ENCODE measurements around the gene SLPI.

Gene SLPI

DNA sequence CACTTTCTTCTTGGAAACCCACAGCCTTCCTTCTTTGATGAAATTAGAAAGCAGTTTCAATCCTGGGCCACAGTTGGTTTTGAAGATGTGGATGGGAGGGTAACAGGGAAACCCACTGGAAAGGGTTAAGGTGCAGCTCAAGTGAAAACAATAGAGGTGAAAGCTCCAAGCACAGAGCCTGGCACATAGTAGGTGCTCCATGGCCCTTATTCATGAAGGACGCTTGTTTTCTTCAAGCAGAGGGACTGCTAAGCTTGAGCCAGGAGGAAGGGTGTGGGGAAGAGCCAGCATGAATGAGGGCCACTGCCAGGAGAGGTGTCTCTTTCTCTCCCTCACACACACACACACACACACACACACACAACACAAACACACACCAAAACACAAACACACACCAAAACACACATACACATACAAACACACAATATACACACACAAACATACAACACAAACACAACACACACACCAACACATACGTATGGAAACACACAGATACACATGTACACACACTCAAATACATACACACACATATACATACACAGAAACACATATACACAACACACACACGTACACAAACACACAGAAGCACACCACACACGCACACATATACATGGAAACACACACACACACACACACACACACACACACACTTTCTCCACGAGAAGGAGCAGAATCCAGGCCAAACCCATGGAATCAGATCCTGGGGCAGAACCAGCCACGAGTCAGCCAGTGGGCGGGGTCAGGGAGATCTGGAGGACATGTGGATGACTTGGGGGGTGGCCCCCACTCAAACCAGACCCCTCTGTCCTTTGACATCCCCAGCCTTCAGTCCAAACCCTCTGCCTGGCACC, 28.6 kb upstream of the SLPI start:
- DNase-seq (ENCODE audit: low read depth, low spot score) = no peak

GRCh38 chr20:45279992-45280391, 25.6 kb upstream of the SLPI start:
- DNase-seq (ENCODE audit: low read depth, low spot score) = no peak
- no peak overlapping the region for H3K4me3 ChIP-seq (ENCODE audit: low read length)

More for the DNA sequence above, 28.6 kb upstream of the SLPI start:
- no peak overlapping the region for H3K4me3 ChIP-seq (ENCODE audit: low read length)

DNA sequence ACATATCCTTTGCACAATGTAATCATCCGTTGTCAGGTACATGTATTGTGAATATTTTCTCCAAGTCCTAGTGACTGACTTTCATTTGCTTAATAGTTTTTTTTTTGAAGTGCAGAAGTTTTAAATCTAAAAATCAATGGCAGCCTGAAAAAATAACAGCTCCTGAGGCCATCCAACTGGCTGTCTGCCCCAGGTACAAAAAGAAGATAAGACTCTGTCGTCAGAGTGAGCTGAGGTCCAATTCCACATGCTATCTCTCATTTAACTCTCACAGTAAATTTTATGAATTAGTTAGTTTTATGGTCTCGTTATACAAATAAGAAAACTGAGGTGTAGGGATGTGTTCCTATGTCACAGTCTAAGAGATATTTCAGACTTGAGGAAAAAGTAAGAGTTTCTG, 21.0 kb upstream of the SLPI start:
- H3K4me3 ChIP-seq (ENCODE audit: low read length) = no peak overlapping the region
- DNase-seq (ENCODE audit: low read depth, low spot score) = no peak

- H3K4me3 ChIP-seq (ENCODE audit: low read length) = no peak overlapping the region
- DNase-seq (ENCODE audit: low read depth, low spot score) = no peak
These were observed 15.4 kb upstream of the SLPI start for GRCh38 chr20:45269754-45270270.

- DNase-seq (ENCODE audit: low read depth, low spot score) = no peak
- H3K4me3 ChIP-seq (ENCODE audit: low read length) = no peak overlapping the region
These were observed 14.7 kb upstream of the SLPI start for GRCh38 chr20:45269056-45269455.

DNA sequence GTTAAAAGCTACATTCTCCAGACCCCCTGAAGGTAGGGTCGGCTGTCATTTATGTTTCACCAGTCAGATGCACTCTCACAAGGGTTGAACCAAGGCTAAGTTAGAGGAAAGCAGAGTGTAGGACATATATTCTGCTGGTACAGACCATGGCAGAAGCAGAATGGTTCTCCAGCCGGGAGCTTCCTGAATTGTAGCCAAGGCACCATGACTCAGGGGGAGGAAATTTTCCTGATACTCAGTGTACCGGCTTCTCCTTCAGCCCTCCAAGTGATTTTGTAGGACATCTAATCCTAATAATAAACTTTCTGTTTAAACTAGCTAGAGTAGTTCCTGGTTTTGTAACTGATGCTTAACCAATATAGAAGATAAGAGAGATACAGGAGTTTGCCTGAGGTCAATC, 14.2 kb upstream of the SLPI start:
- DNase-seq (ENCODE audit: low read depth, low spot score) = no peak
- H3K4me3 ChIP-seq (ENCODE audit: low read length) = no peak overlapping the region

- no peak overlapping the region for H3K4me3 ChIP-seq (ENCODE audit: low read length)
- DNase-seq (ENCODE audit: low read depth, low spot score) = no peak
These were observed 12.6 kb upstream of the SLPI start for GRCh38 chr20:45266977-45267376.

DNA sequence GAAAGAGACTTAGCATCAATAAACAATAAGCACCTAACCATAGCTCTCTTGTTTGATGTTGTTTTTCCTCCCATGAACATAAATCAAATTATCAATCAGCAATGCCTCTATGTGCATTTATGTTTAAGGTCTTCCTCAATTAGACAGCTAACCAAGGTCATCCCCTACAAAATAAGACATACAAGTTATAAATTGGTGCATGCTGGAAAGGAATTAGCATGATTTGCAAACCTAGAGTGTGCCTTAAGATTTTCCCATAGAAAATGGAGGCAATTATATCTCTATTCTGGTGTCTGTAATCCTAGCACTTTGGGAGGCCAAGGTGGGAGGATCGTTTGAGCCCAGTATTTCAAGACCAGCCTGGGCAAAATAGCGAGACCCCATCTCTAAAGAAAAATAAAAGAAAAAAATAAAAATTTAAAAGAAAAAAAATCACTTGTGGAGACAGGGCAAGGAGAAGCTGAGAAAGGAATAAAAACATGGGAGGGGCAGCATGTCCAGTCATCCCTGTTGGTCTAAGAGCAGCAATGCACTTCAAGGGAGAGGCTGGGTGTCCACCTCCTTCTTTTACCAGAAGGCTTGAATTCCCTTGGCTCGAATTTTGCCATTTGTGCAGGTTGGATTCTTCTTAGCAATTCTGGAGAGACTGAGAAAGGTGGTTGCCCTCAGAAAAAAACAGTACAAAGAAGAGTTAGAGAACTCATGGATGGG, 9.3 kb upstream of the SLPI start:
- DNase-seq (ENCODE audit: low read depth, low spot score) = no peak
- no peak overlapping the region for H3K4me3 ChIP-seq (ENCODE audit: low read length)

DNA sequence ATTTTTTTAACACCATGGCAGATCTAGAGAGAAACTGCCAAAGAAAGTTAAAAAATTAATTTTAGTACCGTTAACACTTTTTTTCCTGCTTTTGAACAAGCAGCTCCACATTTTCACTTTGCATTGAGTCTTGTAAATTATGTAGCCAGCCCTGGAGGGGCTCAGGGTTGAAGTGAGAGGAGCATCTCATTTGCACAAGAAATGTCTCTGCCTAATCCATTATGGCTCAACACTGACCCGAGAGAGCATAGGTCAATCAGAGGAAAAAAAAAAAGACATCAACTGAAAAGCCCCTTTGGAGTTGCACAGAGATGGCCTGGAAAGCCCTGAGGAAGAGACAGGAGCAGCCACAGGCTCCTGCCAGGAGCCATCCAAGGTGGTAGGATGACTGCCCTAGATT, 4.3 kb upstream of the SLPI start:
- no peak for DNase-seq (ENCODE audit: low read depth, low spot score)
- no peak overlapping the region for H3K4me3 ChIP-seq (ENCODE audit: low read length)

GRCh38 chr20:45258259-45258658, 3.9 kb upstream of the SLPI start:
- H3K4me3 ChIP-seq (ENCODE audit: low read length) = no peak overlapping the region
- DNase-seq (ENCODE audit: low read depth, low spot score) = no peak

- H3K4me3 ChIP-seq (ENCODE audit: low read length) = no peak overlapping the region
- DNase-seq (ENCODE audit: low read depth, low spot score) = no peak
These were observed 3.3 kb upstream of the SLPI start for GRCh38 chr20:45257711-45258110.

GRCh38 chr20:45257161-45257560, 2.8 kb upstream of the SLPI start:
- DNase-seq (ENCODE audit: low read depth, low spot score) = no peak
- no peak overlapping the region for H3K4me3 ChIP-seq (ENCODE audit: low read length)

- no peak overlapping the region for H3K4me3 ChIP-seq (ENCODE audit: low read length)
- no peak for DNase-seq (ENCODE audit: low read depth, low spot score)
These were observed 1.1 kb downstream of the SLPI start for GRCh38 chr20:45253261-45253660.

GRCh38 chr20:45251884-45252560, 2.3 kb downstream of the SLPI start:
- no peak overlapping the region for H3K4me3 ChIP-seq (ENCODE audit: low read length)
- DNase-seq (ENCODE audit: low read depth, low spot score) = no peak

GRCh38 chr20:45248609-45249008, 5.8 kb downstream of the SLPI start:
- H3K4me3 ChIP-seq (ENCODE audit: low read length) = no peak overlapping the region
- no peak for DNase-seq (ENCODE audit: low read depth, low spot score)

- no peak for DNase-seq (ENCODE audit: low read depth, low spot score)
These were observed 6.5 kb downstream of the SLPI start for GRCh38 chr20:45247865-45248264.

DNA sequence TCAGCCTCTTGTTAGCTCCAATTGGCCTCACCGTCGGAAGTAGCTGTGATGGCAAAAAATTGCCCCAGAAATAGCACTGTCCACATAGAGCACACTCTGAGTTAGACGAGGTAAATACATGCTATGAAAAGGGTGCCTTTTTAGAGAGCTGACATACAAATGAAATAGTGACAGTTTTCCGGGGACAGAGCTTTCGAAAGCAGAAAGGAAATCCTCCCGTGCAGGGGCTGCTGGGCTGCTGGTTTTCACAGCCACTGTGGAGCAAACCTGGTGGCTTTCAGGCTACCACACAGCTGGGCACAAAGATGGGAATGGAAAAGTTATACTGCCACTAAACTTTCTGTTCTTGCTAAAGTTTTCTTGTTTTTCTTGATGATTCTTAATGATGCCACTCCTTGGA, 8.3 kb downstream of the SLPI start:
- no peak overlapping the region for H3K4me3 ChIP-seq (ENCODE audit: low read length)
- DNase-seq (ENCODE audit: low read depth, low spot score) = no peak

More at GRCh38 chr20:45247865-45248264, 6.5 kb downstream of the SLPI start:
- no peak overlapping the region for H3K4me3 ChIP-seq (ENCODE audit: low read length)

DNA sequence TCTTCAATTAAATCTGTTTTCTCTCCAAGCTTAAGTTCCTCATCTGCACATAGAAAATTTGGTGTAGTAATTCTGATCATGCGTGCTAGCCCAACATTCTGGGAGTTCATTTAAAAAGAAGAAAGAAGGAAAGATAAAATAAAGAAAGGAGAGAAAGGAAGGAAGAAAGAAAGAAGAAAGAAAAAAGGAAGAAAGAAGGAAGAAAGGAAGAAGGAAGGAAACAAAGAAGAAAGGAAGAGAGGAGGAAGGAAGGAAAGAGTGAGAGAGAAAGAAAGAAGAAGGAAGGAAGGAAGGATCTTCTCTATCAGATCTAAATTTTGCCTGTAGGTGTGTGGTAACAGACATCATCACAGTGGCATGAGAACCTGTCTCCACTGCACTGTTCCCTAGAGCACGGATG, 16.2 kb downstream of the SLPI start:
- no peak for DNase-seq (ENCODE audit: low read depth, low spot score)
- no peak overlapping the region for H3K4me3 ChIP-seq (ENCODE audit: low read length)

DNA sequence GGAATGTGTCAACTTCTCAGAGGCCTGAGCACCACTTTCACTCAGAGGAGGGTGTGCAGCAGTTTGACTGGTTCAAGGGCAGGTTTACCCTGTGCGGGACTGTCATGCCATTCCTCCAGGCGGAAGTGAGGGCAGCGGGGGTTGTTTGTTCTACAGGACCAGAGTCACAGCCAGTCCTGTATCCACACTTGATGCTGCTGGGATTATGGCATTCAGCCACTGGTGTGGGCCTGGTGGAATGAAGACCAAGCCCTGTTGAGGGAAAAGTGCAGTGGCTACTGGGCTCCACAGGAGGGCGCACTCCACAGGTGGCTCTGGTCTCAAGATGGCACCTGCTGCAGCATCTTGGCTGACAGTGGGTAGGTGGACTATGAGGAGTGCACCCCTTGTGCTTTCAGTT, 18.4 kb downstream of the SLPI start:
- peak; percentile 3 for DNase-seq (ENCODE audit: low read depth, low spot score)
- H3K4me3 ChIP-seq (ENCODE audit: low read length) = no peak overlapping the region

DNA sequence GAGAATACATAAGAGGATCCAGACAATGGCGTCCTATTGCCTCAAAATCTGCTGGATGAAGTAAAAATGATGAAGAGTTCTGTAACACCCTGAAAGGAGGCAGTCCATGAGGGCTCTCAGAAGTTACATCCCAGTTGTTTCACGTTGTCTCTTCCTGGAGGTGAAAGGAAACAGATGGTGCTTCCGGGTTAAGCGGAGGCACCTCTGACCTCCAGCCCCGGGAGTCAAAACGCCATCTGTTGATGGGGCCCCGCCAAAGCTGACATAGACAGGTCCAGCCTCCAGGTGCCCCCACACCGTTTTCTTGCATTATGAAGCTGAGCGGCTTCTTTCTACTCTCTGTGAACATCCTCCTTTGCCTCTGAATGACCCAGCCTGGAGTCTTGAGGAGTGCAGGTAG, 23.7 kb downstream of the SLPI start:
- H3K4me3 ChIP-seq (ENCODE audit: low read length) = no peak overlapping the region
- no peak for DNase-seq (ENCODE audit: low read depth, low spot score)

All from Jurkat, Clone E6-1 (cell line).